Renal cortical epithelial cell (primary cell): ENCODE measurements around the gene PTPN13. TPM values are rescaled to one million over a fixed set of nuclear protein-coding genes. Genes with fewer than 3 reads are reported as not detected.

Experiments used
- DNase-seq: peaks from one replicate; pipeline ENCODE4 v3.0.0-alpha.2; 2011; ENCODE audit warnings: low read depth
- total RNA-seq: library from RNA; depleted of rRNA; stranded (reverse); fragments of >200 nt; gene quantifications from 2 replicates; pipeline ENCODE4 v1.2.3, GENCODE V29; 2014

PTPN13 gene, protein sequence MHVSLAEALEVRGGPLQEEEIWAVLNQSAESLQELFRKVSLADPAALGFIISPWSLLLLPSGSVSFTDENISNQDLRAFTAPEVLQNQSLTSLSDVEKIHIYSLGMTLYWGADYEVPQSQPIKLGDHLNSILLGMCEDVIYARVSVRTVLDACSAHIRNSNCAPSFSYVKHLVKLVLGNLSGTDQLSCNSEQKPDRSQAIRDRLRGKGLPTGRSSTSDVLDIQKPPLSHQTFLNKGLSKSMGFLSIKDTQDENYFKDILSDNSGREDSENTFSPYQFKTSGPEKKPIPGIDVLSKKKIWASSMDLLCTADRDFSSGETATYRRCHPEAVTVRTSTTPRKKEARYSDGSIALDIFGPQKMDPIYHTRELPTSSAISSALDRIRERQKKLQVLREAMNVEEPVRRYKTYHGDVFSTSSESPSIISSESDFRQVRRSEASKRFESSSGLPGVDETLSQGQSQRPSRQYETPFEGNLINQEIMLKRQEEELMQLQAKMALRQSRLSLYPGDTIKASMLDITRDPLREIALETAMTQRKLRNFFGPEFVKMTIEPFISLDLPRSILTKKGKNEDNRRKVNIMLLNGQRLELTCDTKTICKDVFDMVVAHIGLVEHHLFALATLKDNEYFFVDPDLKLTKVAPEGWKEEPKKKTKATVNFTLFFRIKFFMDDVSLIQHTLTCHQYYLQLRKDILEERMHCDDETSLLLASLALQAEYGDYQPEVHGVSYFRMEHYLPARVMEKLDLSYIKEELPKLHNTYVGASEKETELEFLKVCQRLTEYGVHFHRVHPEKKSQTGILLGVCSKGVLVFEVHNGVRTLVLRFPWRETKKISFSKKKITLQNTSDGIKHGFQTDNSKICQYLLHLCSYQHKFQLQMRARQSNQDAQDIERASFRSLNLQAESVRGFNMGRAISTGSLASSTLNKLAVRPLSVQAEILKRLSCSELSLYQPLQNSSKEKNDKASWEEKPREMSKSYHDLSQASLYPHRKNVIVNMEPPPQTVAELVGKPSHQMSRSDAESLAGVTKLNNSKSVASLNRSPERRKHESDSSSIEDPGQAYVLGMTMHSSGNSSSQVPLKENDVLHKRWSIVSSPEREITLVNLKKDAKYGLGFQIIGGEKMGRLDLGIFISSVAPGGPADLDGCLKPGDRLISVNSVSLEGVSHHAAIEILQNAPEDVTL (N-terminal part only)
- 58.7 and 118 TPM in 2 replicates for total RNA-seq

DNA sequence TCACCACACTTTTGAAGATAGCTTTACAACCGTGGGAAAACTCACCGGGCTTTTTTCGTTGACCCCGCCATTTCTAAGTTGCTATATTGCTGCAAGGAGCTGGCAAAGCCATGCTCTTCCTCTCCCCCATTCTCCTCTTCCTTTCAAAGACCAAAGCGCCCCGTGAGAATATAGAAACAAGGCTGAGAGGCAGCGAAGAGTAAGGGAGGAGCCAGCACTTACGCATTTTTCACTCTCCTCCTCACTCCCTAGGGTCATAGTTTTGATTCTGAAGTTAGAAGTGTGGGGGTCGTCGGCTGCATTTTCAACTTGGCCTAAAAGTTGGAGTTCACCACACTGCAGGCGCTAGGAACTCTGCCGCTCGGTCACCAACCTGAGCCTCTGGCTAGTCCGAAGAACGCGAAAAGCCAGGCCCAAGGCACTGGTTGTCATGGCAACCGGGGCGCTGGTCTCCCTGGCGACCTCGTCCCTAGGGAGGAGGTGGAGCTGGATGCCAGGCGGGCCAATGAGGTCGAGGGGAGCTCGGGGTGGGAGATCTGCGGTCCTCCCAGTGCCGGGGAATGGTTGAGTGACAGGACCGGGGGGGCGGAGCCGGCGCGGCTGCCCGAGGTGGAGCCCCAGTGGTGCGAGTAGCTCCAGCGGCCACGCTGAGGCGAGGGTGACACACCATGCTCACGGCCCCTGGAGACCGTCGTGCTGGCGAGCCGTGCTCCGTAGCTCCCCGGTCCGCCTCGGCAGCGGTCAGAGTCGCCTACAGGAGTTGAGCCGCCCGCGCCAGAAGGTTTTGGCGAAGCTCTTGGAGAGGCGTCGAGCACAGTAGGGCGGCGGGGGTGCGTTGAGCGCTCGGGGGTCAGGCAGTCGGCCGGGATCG lies at the start of gene PTPN13:
Gene PTPN13 (plus strand): TSS at position 628 of the 871 bp plus-strand sequence. CDS start 40,942 bp downstream, outside the sequence.
- DNase-seq: peak; percentile 95

DNA sequence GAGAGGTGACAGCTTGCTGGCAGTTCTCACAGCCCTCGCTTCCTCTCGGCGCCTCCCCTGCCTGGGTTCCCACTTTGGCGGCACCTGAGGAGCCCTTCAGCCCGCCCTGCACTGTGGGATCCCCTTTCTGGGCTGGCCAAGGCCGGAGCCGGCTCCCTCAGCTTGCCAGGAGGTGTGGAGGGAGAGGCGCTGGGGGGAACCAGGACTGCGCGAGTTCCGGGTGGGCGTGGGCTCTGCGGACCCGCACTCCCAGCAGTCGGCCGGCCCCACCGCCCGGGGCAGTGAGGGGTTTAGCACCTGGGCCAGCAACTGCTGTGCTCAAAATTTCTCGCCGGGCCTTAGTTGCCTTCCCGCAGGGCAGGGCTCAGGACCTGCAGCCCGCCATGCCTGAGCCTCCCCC lies 47.0 kb upstream of the PTPN13 start:
- no peak for DNase-seq

DNA sequence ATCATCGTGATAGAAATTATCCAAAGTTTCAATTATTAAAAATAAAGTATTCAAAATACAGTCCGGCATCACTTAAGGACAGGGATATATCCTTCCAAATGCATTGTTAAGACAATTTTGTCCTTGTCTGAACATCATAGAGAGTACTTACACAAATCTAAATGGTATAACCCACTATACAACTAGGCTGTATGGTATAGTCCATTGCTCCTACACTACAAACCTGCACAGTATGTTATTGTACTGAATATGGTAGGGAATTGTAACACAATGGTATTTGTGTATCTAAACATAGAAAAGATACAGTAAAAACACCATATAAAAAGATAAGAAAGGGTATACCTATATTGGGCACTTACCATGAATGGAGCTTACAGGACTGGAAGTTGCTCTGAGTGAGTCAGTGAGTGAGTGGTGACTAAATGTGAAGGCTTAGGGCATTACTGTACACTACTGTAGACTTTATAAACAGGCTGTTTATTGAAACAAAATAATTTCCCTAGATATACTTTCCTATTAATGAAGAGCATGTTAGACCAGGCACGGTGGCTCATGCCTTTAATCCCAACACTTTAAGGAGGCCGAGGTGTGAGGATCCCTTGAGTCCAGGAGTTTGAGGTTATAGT lies 44.8 kb upstream of the PTPN13 start:
- peak; percentile 34 for DNase-seq

DNA sequence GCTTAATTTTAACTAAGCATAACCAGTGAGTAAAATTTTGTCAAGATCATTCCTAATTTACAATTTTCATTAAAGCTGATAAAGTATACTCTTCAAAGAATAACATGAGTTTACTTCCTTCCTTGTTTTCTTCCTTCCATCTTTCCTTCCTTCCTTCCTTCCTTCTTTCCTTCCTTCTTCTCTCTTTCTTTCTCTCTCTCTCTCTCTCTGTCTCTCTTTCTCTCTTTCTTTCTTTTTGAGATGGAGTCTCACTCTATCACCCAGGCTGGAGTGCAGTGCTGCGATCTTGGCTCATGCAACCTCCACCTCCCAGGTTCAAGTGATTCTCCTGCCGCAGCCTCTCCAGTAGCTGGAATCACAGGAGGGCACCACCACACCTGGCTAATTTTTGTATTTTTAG lies 42.7 kb upstream of the PTPN13 start:
- DNase-seq: no peak

DNA sequence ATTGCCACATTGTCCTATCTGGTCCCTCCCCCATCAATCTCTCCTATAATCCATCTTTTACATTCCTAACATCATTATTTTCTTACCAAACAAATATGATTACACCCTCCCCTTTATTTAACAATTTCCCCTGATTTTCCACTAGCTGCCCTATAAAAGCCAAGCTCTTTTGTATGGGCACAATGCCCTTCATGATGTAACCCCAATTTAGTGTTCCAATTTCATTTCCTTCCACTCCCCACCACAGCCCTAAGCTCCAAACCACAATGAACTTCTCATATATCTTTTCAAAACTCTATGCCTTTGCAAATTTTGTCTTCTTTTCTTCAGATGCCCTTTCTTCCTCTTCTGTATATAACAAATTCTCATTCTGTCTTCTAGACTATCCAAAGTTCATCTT lies 39.5 kb upstream of the PTPN13 start:
- no peak for DNase-seq

DNA sequence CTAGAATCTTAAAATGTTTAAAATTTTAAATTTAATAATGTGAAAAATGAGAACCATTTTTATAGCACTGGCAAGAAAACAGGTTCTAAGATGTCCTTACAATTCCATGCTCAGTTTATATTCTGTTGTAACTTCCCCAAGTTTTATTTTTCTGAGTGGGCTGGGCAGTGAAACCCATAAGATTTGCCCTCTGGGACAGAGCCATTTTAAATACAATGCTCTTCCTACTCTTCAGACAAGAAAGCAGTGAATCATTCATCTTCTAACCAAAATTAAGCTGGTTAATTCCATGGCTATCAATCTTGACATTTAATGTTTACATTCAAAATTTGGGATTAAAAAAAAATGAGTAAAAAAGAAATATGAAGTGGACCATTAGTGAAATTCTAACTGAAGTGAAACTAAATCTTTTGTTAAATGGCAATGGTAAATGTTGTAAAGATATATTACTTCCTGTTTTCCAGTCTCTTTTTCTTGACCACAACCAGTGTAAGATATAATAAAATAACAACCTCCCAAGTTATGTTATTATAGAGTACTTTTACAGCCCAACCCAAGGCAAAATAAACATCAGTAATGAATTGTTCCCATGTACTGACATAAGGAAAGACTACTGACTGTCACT lies 37.2 kb upstream of the PTPN13 start:
- peak; percentile 41 for DNase-seq

DNA sequence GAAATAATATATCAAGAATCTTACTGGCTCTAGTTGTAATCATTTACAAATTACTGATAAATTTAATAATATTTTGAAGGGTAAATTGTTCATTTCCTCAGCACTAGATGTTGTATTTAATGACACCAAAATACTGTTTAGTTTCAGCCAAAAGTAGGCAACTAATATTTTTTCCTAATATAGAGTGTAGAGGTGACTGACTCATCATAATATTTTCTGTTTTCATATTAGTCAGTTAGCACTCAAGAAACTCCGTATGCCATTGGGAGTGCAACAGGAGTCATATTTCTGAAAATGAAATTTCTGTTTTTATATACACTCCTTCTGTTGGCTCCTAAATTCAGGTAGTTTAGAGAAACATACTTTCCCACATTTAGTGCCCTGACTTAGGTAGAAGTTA lies 36.6 kb upstream of the PTPN13 start:
- no peak for DNase-seq

DNA sequence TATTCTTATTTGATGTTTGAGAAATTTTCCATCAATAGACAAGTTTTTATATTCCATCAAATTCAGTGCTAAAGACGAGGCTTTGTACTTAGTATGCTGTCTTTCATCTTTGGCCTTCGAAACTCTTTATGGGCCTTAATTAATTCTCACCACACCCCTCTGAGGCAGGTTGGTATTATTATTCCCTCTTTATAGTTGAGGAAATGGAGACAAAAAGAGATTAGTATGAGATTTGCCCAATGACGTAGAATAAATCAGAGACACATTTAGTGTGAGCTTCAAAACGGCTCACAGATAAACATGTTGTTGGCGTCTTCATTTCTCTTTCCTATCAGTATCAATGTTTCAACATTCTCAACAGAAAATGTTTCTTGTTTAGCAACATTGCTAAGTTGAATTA lies 35.9 kb upstream of the PTPN13 start:
- DNase-seq: no peak

DNA sequence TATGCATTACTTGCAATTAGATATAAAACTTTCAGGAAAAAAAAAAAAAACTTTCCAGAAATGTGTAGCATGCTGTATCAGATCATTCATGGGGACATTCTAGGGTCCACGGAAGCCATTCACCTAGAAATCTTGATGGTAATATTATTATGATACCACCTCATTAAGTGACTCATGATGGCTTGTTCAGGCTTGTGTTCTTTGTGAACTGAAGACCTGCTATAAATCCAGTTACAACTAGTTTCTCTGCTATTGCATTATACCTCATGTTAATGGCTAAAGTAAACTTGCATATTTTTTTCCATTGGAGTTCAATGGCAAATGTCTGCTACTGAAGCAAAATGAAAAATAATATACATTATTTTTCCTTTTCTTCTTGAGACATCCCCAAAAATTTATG lies 35.3 kb upstream of the PTPN13 start:
- peak; percentile 84 for DNase-seq

DNA sequence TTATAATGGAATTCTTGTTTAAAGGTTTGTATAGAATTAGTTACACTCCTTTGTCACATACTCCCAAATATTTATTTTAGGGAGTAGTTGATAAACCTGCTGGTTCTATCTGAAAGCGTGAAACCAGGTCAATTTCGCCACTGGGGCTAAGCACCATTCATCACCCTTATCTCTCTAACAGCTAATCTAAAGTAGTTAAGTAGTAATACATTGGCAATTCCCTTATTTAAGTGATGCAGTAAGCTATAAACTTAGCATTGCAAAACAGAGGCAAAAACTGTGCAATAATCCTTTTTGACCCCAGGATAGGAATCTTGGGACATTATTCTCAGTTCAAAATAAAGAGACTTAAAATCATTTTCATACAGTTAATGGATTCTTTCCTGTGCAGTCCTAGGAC lies 33.7 kb upstream of the PTPN13 start:
- DNase-seq: no peak

DNA sequence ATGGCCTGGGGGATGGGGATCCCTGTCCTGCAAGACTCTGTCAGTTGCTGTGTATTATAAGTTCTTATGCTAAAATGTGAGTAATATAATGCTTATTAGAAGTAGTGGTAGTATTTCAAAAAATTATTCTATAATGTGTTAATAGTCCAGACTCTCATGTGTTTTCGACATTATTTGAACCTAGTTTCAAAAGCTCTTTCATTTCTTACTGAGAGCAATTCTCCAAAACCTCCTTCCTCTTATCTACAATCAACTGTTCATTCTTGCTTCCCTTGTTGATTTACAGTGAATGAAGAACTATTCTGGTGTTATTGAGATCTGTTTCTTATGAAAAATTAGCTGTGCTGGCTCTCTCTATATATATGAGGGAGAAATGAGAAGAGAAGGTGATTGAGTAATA lies 32.9 kb upstream of the PTPN13 start:
- no peak for DNase-seq

DNA sequence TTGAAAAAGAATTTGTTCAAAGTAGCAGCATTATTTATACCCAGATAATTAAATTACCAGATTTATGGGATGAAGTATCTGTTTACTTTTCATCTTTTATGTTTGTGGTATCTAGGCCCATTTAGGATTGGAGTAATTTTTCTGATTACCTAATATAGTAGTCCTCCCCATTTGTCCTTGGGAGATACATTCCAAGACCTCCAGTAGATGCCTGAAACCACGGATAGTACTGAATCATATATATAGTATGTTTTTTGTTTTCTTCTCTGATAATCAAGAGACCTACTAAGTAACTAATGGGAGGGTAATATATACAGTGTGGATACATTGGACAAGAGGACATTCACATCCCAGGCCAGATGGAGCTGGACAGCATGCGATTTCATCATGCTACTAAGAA lies 30.7 kb upstream of the PTPN13 start:
- no peak for DNase-seq

DNA sequence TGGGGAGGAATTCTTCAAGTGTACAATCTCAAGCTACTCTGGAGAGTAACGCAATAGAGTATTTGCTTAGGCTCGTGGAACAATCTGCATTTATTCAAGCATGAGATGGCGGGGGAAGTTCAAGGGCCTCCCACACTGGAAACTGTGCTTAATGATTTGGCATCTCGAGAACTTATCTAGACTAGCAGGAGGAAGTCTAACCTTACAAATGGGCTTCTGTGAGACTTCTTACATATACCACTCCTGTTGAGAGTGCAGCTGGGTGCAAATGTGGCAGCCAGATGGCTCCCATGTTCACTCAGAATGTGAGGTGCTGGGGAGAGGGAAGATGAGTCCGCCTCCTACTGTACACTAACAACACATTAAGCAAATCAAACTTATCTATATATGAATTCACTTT lies 29.3 kb upstream of the PTPN13 start:
- no peak for DNase-seq

DNA sequence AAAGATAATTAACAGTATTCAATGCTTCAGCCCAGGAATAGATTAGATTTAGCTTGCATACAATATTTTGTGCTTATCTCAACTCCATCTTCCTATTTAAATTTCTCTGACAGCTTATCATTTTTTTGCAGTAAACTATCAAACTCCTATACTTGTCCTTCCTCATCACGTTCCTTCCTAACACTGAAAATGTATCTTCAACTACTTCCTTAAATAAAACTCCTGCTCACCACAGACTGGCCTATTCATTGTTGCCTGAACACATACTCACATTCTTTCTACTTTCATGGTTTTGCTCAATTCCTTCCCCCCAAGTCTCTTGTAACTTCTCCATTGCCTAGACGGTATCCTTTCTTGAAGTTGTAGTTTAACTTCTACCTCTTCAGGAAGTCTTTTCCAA lies 28.5 kb upstream of the PTPN13 start:
- DNase-seq: no peak

DNA sequence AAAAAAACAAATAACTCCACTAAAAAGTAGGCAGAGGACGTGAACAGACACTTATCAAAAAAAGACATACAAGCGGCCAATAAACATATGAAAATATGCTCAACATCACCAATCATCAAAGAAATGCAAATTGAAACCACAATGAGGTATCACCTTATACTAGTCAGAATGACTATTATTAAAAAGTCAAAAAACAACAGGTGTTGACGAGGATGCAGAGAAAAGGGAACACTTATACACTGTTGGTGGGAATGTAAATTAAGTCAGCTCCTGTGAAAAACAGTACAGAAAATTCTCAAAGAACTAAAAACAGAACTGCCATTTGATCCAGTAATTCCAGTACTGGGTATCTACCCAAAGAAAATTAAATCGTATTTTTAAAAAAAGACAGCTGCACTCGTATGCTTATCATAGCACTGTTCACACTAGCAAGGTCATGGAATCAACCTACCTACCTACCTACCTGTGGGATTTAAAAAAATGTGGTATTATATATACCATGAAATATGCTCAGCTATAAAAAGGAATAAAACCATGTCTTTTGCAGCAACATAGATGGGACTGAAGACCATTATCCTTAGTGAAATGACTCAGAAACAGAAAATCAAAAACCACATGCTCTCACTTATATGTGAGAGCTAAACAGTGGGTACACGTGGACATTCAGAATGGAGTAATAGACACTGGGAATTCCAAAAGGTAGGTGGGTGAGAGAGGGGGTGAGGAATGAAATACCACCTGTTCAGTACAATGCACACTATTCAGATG lies 24.8 kb upstream of the PTPN13 start:
- no peak for DNase-seq

DNA sequence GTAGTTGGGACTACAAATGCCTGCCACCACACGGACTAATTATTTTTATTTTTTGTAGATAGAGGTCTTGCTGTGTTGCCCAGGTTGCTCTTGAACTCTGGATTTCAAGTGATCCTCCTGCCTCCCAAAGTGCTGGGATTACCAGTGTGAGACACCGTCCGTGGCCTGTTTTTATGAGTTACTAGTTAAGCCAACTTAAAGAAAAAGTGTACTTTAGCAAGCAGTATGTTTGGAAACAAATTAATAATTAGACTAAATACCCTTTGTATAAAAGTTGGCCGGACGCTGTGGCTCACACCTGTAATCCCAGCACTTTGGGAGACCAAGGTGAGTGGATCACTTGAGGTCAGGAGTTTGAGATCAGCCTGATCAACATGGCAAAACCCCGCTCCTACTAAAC lies 14.2 kb upstream of the PTPN13 start:
- DNase-seq: peak; percentile 72

DNA sequence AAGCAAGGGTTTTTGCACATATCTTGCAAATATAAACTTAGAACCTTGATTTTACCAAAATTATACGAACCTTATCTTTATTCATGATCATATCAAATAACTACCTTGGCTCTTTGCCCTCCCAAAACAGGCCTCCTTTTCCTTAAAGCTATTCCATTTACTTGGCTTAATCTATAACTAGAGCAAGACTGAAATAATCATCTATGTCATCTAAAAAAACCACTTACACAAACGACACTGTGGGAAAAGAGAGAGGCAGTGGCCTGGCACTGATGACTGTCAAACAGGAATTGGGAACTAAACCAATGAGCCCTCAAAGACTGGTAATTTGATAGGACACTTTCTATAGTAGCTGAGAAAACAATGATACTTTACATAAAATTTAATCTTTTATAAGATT lies 11.7 kb upstream of the PTPN13 start:
- DNase-seq: peak; percentile 93

DNA sequence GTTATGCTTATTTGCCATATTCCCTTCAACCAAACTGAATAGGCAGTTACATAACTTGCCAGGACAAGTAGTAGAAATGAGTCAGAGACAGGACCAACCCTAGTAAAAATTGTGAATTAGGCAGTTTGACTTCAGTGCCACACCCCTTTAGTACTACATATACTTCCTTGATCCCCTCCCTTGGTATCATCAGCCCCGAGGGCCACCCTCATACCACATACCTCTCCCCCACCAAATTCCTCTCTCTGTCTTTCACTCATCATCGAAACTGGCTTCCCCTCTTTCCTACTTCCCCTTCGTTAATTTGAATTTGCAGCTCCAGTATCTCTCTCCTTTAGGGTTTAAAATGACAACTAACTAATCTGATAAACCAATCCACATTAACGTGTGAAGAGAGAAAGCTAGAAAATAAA lies 7.9 kb upstream of the PTPN13 start:
- peak; percentile 51 for DNase-seq

DNA sequence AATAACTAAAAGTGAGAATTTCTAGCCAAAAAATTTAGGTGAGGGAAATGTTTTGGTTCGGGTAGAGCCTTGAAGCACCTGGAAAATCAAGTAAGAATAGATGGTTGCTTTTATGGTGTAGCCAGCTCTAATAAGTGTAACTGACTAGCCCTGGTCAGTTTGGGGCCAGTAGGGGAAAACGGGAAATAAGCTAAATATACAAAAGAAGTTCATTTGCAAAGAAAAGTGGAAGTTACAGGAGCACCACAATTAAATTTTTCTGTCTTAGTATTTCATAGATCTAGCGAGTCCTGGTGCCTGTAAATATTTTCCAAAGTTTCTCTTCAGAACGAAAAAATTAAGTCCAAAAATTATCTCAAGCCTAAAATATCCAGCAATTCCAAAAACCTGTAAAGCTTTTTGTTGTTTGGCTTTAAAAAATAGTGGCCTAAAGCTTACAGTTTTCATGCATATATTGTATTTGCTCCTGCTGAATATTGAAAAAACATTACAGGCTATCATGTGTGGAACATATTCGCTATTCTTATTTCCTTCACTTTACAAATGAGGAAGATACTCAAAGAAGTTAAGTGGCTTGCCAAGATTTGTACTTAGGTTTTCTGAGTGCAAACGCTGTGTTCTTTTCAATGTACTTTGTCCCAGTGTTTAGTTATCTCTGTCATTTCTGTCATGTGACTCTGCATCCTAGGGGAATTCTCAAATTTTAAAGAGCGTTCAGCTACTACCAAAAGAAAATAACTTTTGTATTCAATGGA lies 7.3 kb upstream of the PTPN13 start:
- DNase-seq: no peak
